ENCODE data around the gene AQP12B. TPM values are rescaled to one million over a fixed set of nuclear protein-coding genes. Genes with fewer than 3 reads are reported as not detected.

Gene AQP12B
- total RNA-seq, 1 experiment from 2014 or later = not detected

DNA sequence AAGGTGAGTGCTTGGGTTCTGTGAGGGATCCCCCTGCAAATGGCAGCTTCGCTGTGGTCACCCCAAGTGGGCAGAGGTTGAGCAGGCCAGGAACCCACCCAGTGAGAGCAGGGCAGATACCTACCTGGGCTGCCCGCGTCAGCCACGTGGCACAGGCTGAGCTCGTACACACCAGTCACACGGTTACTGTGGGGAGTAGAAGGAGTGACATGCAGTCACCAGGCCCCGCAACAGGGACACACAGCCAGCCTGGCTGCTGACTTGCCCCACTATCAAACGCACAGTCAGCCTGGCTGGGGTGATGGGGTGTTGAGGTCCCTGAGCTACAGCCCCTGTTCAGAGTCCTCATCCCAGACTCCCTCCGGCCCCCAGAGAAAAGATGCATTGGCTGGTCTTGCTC, 41.2 kb upstream of the AQP12B start:
- H3K9ac ChIP-seq (ENCODE audit: low read length) = no peak overlapping the region
- intact Hi-C loops (cut with micrococcal nuclease) = no loop called here
- no peaks in the 10 kb centered on the region for H3K9me3 ChIP-seq (ENCODE audit: low read length)
- ATAC-seq = no peak
- BruUV-seq (replicated peaks) = no TSS peak
- no peak overlapping the region for H3K4me3 ChIP-seq (ENCODE audit: low read length)
- DNase-seq = no peak
- POLR2A ChIA-PET (ENCODE audit: unreplicated experiment) = no interaction called here
- CTCF ChIA-PET = no interaction called here
- no peaks in the 10 kb centered on the region for H4K20me1 ChIP-seq (ENCODE audit: low read length)
- H3K27me3 ChIP-seq (ENCODE audit: low read length) = peaks cover 11% of the 10 kb centered on the region
- no peak overlapping the region for H3K4me2 ChIP-seq (ENCODE audit: low read length)
- H3K4me1 ChIP-seq (ENCODE audit: insufficient read depth, low read length) = no peaks in the 10 kb centered on the region
- no peak for TF ChIP-seq EZH2 (IDR thresholded peaks at IDR 0.05; ENCODE audit: low read length, unreplicated experiment)
- no peak for TF ChIP-seq EZH2phosphoT487 (IDR thresholded peaks at IDR 0.05; ENCODE audit: borderline replicate concordance, low read length)
- TF ChIP-seq, protein P1, sequence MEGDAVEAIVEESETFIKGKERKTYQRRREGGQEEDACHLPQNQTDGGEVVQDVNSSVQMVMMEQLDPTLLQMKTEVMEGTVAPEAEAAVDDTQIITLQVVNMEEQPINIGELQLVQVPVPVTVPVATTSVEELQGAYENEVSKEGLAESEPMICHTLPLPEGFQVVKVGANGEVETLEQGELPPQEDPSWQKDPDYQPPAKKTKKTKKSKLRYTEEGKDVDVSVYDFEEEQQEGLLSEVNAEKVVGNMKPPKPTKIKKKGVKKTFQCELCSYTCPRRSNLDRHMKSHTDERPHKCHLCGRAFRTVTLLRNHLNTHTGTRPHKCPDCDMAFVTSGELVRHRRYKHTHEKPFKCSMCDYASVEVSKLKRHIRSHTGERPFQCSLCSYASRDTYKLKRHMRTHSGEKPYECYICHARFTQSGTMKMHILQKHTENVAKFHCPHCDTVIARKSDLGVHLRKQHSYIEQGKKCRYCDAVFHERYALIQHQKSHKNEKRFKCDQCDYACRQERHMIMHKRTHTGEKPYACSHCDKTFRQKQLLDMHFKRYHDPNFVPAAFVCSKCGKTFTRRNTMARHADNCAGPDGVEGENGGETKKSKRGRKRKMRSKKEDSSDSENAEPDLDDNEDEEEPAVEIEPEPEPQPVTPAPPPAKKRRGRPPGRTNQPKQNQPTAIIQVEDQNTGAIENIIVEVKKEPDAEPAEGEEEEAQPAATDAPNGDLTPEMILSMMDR (conservative IDR thresholded peaks at IDR 0.05; ENCODE audit: low read depth, low read length) = no peak
- no peak overlapping the region for H2AFZ ChIP-seq (ENCODE audit: low read length)
- no peaks in the 10 kb centered on the region for H3K79me2 ChIP-seq (ENCODE audit: low read length)
- H3K36me3 ChIP-seq (ENCODE audit: low read depth, low read length) = no peaks in the 10 kb centered on the region
- no peak overlapping the region for H3K27ac ChIP-seq (ENCODE audit: low read length)
- no peaks in the 10 kb centered on the region for H3K9me2 ChIP-seq (replicated peaks; ENCODE audit: low read length)
- H3F3A ChIP-seq (ENCODE audit: low read length, unreplicated experiment) = no peaks in the 10 kb centered on the region

DNA sequence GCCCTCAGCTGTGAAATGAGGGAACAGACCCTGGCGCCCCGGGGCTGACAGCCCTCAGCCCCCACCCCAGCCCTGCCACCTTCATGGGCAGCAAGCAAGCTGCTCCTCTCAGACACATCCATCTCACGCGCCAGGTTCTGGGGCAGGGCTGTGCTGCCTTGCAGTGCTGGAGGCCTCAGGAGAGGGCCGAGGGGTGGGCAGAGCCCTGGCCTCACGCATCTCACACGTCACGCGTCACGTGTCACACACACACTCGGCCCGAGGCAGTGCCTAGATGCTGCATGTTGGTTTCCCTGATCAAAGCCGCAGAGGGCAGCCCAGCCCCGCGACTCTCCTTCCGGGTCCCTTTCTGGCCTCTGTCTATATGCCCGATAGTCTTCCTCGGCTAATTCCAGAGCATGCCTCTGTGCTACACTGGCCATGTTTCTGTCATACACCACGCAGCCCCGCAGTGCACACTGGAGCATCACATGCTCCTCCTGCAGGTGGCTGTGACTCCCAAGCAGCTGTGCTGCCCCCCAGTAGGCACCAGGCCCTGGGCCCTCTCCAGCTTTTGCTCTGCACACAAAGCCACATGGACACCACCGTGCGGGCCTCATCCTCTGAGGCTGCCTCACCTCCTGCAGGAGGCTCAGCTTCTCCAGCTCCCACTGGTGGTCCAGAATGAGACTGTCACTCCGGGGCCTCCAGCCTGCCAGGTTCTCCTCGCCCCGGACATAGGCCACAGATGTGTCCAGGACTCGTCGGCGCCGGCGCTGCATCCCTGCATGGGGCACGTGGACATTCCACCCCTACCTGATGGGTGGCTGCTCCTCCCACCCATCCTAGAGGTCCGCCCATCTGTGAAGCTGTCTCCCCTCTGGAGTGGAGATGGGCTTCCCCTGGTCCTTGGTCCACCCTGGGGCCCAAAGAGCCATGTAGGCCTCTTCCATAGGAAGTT, 40.4 kb upstream of the AQP12B start:
- POLR2A ChIA-PET (ENCODE audit: unreplicated experiment) = no interaction called here

More for the DNA sequence above, 40.4 kb upstream of the AQP12B start:
- no TSS peak for BruUV-seq (replicated peaks)
- no peak overlapping the region for H3K27ac ChIP-seq (ENCODE audit: low read length)
- intact Hi-C loops (cut with micrococcal nuclease) = no loop called here
- H3K9ac ChIP-seq (ENCODE audit: low read length) = no peak overlapping the region
- H3K4me2 ChIP-seq (ENCODE audit: low read length) = no peak overlapping the region
- CTCF ChIA-PET = no interaction called here
- no peaks in the 10 kb centered on the region for H4K20me1 ChIP-seq (ENCODE audit: low read length)
- H3K27me3 ChIP-seq (ENCODE audit: low read length) = peaks cover 15% of the 10 kb centered on the region
- no peak overlapping the region for H3K4me3 ChIP-seq (ENCODE audit: low read length)
- H2AFZ ChIP-seq (ENCODE audit: low read length) = no peak overlapping the region
- TF ChIP-seq EZH2 (IDR thresholded peaks at IDR 0.05; ENCODE audit: low read length, unreplicated experiment) (no peak), EZH2phosphoT487 (IDR thresholded peaks at IDR 0.05; ENCODE audit: borderline replicate concordance, low read length) (no peak)
- TF ChIP-seq, protein P1 (conservative IDR thresholded peaks at IDR 0.05; ENCODE audit: low read depth, low read length) = no peak
- no peaks in the 10 kb centered on the region for H3K4me1 ChIP-seq (ENCODE audit: insufficient read depth, low read length)
- no peak for DNase-seq
- no peak for ATAC-seq
- no peaks in the 10 kb centered on the region for H3K9me3 ChIP-seq (ENCODE audit: low read length)
- no peaks in the 10 kb centered on the region for H3F3A ChIP-seq (ENCODE audit: low read length, unreplicated experiment)
- H3K36me3 ChIP-seq (ENCODE audit: low read depth, low read length) = no peaks in the 10 kb centered on the region
- H3K9me2 ChIP-seq (replicated peaks; ENCODE audit: low read length) = no peaks in the 10 kb centered on the region
- H3K79me2 ChIP-seq (ENCODE audit: low read length) = no peaks in the 10 kb centered on the region
